T follicular helper cell (primary cell): Measurements from ENCODE around the gene MET.
"Not testable (repeated sequence)": the region's sequence is repeated elsewhere in the genome, so short reads cannot be mapped to it uniquely, and the experiment has no call there.

ENCODE experiments used
- DNase-seq: peaks from one replicate; pipeline ENCODE4 v3.0.0-alpha.2; 2020; ENCODE audit warnings: low read depth

The MET gene

DNA sequence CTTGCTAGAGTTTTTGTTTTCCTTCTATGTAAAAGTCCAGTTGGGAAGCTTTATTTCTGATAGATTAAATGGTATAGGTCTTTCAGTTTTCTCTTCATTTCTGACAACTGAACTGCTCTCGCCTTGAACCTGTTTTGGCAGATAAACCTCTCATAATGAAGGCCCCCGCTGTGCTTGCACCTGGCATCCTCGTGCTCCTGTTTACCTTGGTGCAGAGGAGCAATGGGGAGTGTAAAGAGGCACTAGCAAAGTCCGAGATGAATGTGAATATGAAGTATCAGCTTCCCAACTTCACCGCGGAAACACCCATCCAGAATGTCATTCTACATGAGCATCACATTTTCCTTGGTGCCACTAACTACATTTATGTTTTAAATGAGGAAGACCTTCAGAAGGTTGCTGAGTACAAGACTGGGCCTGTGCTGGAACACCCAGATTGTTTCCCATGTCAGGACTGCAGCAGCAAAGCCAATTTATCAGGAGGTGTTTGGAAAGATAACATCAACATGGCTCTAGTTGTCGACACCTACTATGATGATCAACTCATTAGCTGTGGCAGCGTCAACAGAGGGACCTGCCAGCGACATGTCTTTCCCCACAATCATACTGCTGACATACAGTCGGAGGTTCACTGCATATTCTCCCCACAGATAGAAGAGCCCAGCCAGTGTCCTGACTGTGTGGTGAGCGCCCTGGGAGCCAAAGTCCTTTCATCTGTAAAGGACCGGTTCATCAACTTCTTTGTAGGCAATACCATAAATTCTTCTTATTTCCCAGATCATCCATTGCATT is 27.1 kb downstream of the MET start:
- DNase-seq: no peak

GRCh38 chr7:116699722-116700120 is 27.7 kb downstream of the MET start:
- DNase-seq: no peak

DNA sequence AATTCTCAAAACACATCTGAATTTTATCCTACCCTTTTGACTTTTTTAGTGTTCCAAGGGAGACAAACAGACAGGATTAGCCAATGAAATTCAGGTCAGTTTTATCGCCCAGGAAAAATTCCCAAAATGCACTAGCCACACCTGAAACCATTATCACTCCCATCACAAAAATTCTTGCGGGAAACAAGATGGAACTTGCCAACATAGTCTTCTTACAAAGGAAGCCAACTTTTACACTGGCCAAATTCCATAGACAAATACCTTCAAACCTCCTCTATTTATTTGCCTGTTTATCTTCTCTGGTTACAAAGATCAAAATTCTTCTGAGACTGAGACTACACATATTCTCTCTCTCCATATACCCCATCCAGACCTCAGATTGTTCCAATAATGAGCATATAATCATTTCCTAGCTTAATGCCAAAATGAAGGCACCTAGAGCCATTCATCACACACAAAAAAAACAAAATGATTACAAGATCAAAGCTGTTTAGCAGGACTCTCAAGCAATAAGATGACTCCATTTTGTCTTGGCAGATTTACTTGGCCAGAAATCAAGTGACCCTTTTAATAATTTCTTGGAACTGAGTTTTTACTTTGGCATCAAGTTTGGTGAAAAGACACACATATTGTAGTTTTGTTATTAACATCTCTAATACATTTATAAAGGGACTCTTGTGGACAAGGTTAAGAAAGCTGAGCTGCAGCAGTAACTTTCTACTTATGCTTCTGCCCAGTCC is 30.2 kb downstream of the MET start:
- DNase-seq: no peak

DNA sequence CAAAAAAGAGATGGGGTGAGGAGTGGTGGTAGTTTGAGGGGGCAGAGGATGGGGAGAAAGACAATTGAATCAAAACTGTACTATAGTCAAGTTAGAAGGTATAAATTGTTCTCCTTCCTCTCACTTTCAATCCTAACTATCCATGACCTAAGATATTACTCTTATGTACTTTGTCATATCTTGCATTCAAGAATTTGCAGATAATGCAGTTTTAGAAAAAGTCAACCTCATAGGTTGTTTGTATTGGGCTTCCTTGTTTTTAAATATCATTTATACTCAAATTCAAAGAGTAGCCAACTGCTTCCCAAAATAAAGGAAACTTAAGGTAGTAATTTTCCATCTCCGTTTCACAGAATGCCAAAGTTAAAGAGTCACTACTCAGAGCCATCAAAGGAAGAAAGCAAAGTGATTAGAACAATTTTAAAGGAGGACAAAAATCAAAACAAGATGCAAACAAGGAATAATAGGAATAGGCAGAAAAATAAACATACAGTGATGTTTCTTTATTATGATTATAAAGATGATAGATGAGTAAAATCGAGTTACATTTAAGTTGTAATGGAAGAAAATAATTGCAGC is 32.7 kb downstream of the MET start:
- DNase-seq: no peak

GRCh38 chr7:116705419-116705818 is 33.4 kb downstream of the MET start:
- DNase-seq: no peak

DNA sequence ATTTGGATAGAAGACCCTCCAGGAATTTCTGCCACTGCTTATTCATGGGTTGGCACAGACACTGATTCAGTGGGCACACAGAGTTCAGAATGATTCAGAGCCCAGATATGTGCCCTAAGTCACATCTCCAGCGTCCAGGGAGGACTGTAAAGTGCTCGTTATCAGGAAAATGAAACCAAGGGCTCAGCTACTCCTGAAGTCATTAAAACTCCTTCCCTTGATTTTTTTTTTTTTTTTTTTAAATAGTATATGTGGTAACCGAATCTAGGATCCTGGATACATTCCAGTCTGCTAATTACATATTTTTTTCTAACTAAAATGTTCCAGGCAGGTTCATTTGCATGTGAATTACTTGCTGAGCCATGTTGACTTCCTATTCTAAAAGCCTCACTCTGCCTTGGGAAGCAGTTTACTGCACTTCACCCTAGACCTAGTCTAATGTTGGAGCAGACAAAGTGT is 34.7 kb downstream of the MET start:
- no peak for DNase-seq

GRCh38 chr7:116707289-116707688 is 35.3 kb downstream of the MET start:
- DNase-seq: no peak

- DNase-seq: no peak
Measured at GRCh38 chr7:116708248-116708647, 36.3 kb downstream of the MET start.

DNA sequence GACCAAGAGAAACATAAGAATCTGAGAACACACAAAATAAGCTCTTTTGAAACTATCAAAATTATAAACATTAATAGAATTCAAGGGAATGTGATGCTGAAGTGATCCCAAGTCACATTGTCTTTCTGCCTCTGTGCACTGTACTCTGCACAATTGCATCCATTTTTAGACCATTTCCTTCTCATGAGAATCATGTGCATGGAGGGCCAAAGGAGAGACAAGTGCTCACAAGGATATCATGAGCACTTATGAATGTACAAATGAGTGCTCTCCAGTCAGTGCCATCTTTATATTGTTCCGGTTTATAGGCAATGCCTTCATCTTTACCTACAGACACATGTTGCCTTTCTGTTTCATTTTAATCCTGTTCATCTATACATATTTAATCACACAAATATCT is 36.9 kb downstream of the MET start:
- DNase-seq: no peak

- DNase-seq: no peak
Measured at GRCh38 chr7:116709336-116709735, 37.3 kb downstream of the MET start.

DNA sequence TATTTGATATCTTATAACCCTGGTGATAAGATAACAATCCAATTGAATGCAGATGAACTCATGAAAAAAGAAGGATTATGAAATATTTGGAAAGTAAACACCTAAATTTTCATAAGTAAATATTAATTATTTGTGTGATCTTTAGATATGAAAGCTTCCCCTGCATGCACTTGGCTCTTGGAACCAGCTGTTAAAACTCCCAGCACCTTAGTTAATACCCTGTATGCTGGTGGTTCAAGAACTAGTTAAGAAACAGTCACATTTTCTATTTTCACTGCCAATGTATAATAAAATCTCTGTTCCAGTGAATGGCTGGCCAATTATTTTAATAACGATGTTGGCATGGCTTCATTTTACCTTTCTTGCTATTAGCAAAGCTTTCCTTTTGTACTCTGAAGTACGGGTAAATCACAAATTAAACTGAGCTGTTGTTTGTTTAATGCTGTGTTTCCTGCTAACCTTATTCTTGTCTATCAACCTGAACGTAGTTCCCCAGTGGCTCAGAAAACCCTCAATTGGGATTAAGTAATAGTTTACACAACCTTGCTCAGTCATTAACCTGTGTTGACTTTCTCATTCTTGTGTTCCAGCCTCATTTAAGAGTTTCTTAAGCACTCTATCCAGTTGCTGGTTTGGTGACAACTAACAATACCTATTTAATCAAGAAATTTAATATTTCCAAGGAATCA is 38.9 kb downstream of the MET start:
- DNase-seq: no peak

DNA sequence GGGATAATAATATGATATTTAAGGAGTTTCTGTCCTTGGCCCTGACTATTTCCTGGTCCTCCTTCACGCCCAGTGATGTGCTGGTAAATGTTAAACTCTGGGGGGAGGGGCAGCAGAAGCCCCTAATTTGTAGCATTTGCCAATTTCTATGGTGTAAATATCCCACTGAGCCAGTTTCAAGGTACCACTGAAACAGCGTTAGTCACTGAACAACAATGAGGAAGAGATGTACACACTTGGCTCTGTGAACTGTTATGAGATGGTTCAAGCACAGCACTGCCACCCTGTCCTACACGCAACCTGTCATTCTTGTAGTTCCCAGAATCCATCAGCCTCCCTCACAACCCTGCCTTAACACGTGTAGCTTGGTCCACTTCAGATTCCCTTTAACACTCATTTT is 39.8 kb downstream of the MET start:
- DNase-seq: no peak

- no peak for DNase-seq
Measured at GRCh38 chr7:116713500-116713899, 41.5 kb downstream of the MET start.

DNA sequence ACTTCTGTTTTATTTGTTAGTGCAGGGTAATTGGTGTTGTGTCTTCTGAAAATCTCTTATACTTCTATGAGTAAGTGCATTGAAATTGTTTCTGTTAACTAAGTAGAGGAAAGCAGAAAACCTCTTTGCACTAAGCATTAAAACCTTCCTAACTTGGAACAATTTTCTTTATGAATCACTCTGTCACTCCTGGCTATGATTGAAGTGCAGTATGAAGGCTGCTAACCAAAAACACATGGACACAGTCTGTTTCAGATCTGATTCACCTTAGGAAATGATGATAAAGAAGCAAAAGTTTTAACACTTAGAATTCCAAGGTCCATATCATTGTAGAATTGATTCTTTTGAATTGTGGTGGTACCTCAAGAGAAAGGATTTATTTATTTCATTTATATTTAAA is 41.9 kb downstream of the MET start:
- DNase-seq: no peak

DNA sequence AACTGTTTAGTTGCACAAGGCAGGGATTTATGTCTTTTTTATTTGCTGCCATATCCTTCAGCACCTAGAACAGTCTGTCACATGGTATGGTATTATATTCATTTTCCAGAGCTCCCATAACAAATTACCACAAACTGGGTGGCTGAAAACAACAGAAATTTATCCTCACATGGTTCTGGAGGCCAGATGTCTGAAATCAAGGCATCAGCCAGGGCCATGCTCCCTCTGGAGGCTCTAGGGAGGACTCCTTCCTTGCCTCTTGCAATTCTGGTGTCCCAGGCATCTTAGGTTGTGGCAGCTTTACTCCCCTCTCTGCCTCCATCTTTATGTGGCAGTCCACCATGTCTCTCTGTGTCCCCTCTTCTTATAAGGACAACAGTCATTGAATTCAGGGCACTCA is 43.1 kb downstream of the MET start:
- DNase-seq: no peak

- no peak for DNase-seq
Measured at GRCh38 chr7:116717137-116717536, 45.1 kb downstream of the MET start.

GRCh38 chr7:116723959-116724529 is 52.0 kb downstream of the MET start:
- not testable (repeated sequence) for DNase-seq

DNA sequence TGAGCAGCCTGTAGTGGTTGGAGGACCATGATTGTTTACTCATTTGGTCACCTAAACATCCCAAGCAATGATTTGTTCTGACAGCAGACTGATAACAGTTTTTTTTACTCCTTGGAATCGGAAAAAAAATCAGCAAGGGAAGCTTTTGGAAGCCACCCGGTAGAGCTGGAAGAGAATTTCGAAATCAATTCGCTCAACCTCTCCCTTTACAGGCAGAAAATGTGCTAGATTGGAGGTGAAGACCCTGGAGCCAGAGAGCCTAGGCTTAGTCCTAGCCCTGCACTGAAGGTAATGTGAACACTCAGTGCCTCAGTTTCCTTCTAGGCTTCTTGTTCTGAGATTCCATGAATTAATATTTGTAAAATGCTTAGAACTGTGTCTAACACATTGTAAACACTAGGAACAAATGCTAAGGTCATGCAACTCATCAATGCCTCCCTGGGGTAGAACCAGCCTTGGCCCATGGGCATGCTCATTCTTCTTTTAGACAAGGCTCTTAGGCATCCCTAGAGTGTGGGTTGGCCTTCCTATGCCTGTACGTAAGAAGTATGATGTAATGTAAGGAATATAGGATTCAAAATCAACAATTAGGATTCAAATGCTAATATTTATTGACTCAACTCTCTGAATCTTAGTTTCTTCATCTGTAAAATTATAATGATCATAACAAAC is 52.7 kb downstream of the MET start:
- no peak for DNase-seq

DNA sequence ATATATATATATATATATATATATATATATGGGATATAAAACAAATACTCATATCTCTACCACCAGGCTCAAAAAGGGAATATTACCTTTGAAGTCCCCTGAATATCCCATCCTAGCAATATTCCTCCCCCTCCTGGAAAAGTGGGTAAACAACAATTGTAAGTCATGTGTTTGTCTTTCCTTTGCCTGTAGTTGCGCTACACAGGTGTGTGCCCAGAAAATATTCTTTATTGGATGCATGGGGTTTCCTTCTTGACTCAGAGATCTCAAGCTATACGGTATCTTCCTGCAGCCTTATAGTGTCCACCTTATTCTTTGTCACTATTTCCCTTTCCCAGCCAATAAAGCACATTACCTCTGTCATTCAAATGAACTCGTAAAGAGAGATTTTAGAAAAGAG is 54.2 kb downstream of the MET start:
- no peak for DNase-seq

DNA sequence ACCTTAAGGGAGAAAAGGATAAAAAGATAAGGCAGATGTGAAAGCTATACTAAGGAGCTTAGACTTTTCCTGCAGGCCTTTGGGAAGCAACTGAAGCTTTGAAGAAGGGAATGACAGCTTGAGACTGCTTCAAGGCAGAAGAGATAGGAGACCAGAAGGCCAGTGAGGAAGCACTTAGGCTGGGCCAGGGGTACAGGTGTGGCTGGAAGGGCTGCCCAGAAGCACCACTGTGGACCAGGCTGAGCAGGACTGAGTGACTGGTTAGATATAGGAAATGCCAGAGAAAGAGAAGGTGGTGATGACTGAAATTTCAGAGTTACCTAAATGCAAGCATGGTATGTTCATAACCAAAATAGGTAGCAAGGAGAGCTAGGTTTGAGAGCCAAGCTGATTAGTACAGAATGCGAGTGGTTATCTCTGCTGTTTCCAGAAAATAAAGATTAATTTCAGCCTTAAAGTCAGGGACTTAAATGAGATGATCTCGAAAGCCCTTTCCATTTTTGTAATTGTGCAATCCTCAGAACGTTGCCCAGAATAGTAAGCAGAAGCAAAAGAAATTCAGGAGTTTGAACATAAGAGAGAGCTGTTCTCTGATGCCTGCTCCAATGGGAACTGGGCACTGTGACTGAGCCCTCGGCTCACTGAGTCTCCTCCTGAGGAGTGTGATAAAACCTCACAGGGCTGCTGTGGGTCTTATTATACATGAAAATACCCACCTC is 54.9 kb downstream of the MET start:
- no peak for DNase-seq

GRCh38 chr7:116727432-116728009 is 55.5 kb downstream of the MET start:
- DNase-seq: no peak
